NCI-H82 treated with DMSO at 0.1 percent for 48 hours (cell line): Measurements from ENCODE around the gene IQSEC1.

Experiments
- DNase-seq: peaks from one replicate; lab custom pipeline; 2025; ENCODE audit not compliant: unreplicated experiment; lab: John Stamatoyannopoulos, UW

IQSEC1 gene

DNA sequence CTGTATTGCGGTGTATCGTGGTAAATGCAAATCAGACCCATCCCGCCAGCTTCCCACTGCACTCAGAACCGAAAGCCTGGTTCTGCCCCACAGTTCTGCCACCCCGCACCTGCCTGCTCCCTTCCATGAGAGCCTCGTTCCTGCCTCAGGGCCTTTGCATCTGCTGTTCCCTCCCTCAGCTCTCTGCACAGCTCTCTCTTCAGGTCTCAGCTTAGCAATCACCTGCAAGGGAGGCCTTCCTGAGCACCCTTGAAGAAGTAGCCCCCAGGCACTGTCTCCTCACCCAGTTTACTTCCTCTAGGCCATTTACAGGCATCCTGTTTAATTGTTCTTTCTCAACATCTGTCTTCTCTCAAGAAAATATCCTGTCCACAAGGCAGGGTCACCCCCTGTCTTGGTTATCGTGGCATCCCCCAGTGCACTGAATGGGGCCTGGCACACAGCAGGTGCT is 13.3 kb upstream of the IQSEC1 start:
- DNase-seq: no peak

GRCh38 chr3:13085846-13086179 is 12.6 kb upstream of the IQSEC1 start:
- DNase-seq: no peak

DNA sequence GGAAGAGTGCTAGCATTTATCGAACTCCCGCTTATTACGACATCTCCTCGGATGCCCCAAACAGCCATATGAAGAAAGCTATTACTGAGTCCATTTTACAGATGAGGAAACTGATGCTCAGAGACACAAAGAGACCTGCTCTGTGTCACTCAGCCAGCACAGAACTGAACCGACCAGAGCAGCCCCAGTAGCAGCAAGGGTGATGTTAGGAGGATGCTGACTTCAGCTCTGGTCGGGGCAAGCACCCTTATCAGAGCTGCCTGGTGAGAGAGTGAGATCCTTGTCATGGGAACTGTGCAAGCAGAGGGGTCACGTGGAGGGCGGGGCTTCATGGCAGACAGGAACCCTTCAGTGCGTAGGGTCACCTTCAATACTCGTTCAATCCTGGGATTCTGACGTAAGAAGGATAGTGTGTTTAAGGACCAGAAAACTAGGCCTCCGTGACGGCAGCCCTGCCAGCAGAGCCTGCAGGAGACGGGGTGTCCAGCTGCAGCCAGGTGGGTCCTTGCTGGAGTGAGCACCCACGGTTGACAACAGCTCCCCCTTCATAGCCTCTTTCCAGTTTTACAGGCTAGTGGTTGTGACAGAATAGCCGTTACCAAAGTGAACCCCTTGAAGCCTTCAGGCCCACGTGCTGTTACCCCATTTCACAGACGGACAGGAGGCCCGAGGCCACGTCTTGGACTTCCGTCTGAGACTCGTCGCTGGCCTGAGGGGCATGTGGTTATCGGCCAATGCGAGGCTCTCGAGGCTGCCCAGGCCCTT is 12.0 kb upstream of the IQSEC1 start:
- no peak for DNase-seq

- no peak for DNase-seq
Observed at GRCh38 chr3:13083898-13084297, 10.7 kb upstream of the IQSEC1 start.

- no peak for DNase-seq
Observed at GRCh38 chr3:13083254-13083653, 10.0 kb upstream of the IQSEC1 start.

GRCh38 chr3:13082677-13083076 is 9.4 kb upstream of the IQSEC1 start:
- no peak for DNase-seq

GRCh38 chr3:13081603-13082360 is 8.6 kb upstream of the IQSEC1 start:
- no peak for DNase-seq

- no peak for DNase-seq
Observed at GRCh38 chr3:13080591-13080990, 7.4 kb upstream of the IQSEC1 start.

DNA sequence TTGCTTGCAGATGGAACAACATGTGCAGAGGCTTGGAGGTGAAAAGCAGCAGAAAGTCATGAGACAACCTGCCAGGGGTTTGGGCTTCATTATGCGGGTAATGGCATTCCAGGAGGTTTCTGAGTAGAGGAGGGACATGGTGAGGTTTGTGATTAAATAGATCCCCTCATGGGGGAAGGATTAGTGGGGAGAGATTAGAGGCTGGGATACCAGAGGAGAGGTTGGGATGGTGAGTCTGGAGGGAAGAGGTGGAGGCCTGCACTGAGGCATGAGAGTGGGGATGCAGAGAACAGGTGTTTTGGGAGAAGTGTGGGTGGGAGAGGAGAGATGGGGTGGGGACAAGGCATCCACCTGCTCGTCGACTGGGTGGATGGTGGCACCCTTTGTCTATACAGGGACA is 6.8 kb upstream of the IQSEC1 start:
- DNase-seq: no peak

- no peak for DNase-seq
Observed at GRCh38 chr3:13079510-13079909, 6.3 kb upstream of the IQSEC1 start.

- DNase-seq: no peak
Observed at GRCh38 chr3:13079051-13079450, 5.8 kb upstream of the IQSEC1 start.

GRCh38 chr3:13078163-13078905 is 5.1 kb upstream of the IQSEC1 start:
- DNase-seq: no peak

GRCh38 chr3:13077431-13078162 is 4.4 kb upstream of the IQSEC1 start:
- DNase-seq: no peak

- DNase-seq: no peak
Observed at GRCh38 chr3:13075986-13076654, 2.9 kb upstream of the IQSEC1 start.

- no peak for DNase-seq
Observed at GRCh38 chr3:13075318-13075717, 2.1 kb upstream of the IQSEC1 start.

DNA sequence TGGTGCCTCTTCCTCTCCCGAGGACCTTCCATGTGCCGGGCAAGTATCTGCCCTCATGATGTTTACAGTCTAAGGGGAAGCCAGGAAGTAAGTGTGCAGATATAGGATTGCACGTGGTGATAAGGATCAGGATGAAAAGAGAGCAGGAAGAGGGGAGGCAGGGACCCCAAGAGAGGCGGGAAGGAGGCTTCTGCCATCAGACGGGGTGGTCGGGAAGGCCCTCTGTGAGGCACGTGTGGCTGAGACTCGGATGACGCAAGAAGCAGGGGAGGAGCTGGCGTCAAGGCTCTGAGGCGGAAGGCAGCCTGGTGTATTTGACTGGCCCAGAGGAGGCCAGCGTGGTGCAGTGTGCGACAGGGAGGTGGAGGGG is 762 bp upstream of the IQSEC1 start:
- no peak for DNase-seq

GRCh38 chr3:13072600-13073325 is 466 bp downstream of the IQSEC1 start:
- no peak for DNase-seq

DNA sequence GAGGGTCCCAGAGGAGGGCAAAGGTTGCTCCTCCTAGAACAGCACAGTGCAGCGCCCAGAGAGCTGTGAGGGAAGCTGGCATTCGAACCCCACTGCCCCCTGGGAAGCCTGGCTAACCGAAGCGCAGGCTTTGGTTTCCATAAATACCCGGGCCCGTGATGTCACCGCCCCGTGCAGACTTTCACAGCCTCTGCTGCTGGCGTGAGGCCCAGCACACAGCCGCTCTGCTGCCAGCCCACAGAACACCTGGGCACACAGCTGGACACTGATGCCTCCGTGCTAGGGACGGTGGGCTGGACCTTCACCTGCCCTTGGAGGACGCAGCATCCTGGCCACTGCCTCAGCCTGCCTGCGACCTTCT is 1.0 kb downstream of the IQSEC1 start:
- DNase-seq: no peak

GRCh38 chr3:13071695-13072094 is 1.5 kb downstream of the IQSEC1 start:
- no peak for DNase-seq

GRCh38 chr3:13070391-13071070 is 2.7 kb downstream of the IQSEC1 start:
- DNase-seq: no peak
